HepG2 (cell line): Measurements from ENCODE around the gene PSMC3IP. TPM values are rescaled to one million over a fixed set of nuclear protein-coding genes. Genes with fewer than 3 reads are reported as not detected.
A peak's percentile ranks its signal among the peaks of the same experiment; 100 is the strongest.

Experiments used
- CHCHD3 ChIP-seq: sonication (generic); formaldehyde crosslinking; IDR thresholded peaks from 2 replicates; pipeline ENCODE4 v1.8.0; 2022; ENCODE audit warnings: mild to moderate bottlenecking, missing genetic modification reagents, moderate library complexity
- DMAP1 ChIP-seq: IDR thresholded peaks from 2 replicates; pipeline ENCODE4 v1.6.1; 2016
- FIP1L1 ChIP-seq: fragments of 200-400 bp; formaldehyde crosslinking; IDR thresholded peaks from 2 replicates; pipeline ENCODE4 v1.6.1; 2018; ENCODE audit warnings: low read depth, mild to moderate bottlenecking, low read length, moderate library complexity, borderline replicate concordance; ENCODE audit not compliant: insufficient read depth
- RBAK ChIP-seq: sonication (generic); formaldehyde crosslinking; IDR thresholded peaks from 2 replicates; pipeline ENCODE4 v1.5.1; 2020; ENCODE audit warnings: mild to moderate bottlenecking, missing genetic modification reagents
- RBM39 ChIP-seq: fragments of 200-400 bp; formaldehyde crosslinking; IDR thresholded peaks from one replicate; pipeline ENCODE4 v1.6.1; 2018; ENCODE audit warnings: antibody characterized with exemption, mild to moderate bottlenecking, low read depth, low read length; ENCODE audit not compliant: poor library complexity, severe bottlenecking
- RXRA ChIP-seq: sonication (generic); formaldehyde crosslinking; IDR thresholded peaks from 2 replicates; pipeline ENCODE4 v1.5.1; 2020; ENCODE audit warnings: missing genetic modification reagents
- SMYD3 ChIP-seq: sonication (generic); formaldehyde crosslinking; IDR thresholded peaks from 2 replicates; pipeline ENCODE4 v1.8.1; 2023; ENCODE audit warnings: mild to moderate bottlenecking, missing genetic modification reagents
- ZBTB20 ChIP-seq: sonication (generic); formaldehyde crosslinking; IDR thresholded peaks from 2 replicates; pipeline ENCODE4 v1.8.1; 2023; ENCODE audit warnings: missing genetic modification reagents, low read depth, mild to moderate bottlenecking, borderline replicate concordance
- ZFP36 ChIP-seq: fragments of 150-350 bp; IDR thresholded peaks from 2 replicates; pipeline ENCODE4 v1.6.1; 2018; ENCODE audit warnings: borderline replicate concordance, low read length, low read depth; ENCODE audit not compliant: partially characterized antibody
- ZKSCAN1 ChIP-seq: fragments of 150-350 bp; IDR thresholded peaks from 2 replicates; pipeline ENCODE4 v1.6.1; 2014; ENCODE audit warnings: low read length
- ZNF326 ChIP-seq: sonication (generic); formaldehyde crosslinking; IDR thresholded peaks from 2 replicates; pipeline ENCODE4 v1.4.0; 2020; ENCODE audit warnings: missing genetic modification reagents, borderline replicate concordance
- ZNF343 ChIP-seq: sonication (generic); formaldehyde crosslinking; IDR thresholded peaks from 2 replicates; pipeline ENCODE4 v1.4.0; 2020; ENCODE audit warnings: mild to moderate bottlenecking, missing genetic modification reagents
- ZNF383 ChIP-seq: sonication (generic); formaldehyde crosslinking; IDR thresholded peaks from 2 replicates; pipeline ENCODE4 v1.4.0; 2020; ENCODE audit warnings: missing genetic modification reagents, mild to moderate bottlenecking, borderline replicate concordance
- ZNF607 ChIP-seq: sonication (generic); formaldehyde crosslinking; IDR thresholded peaks from 2 replicates; pipeline ENCODE4 v1.5.1; 2020; ENCODE audit warnings: missing genetic modification reagents, mild to moderate bottlenecking, borderline replicate concordance
- ZSCAN25 ChIP-seq: sonication (generic); formaldehyde crosslinking; IDR thresholded peaks from 2 replicates; pipeline ENCODE4 v1.8.0; 2022; ENCODE audit warnings: mild to moderate bottlenecking, missing genetic modification reagents
- polyA plus RNA-seq, 8 experiments: library from polyadenylated mRNA; depleted of rRNA in 3 of 8; stranded (reverse) in 7 of 8; unstranded in 1 of 8; fragments of >200 nt; fragmentation: Illumina TruSeq in 4 of 8; extraction: Trizol in 4 of 8; gene quantifications; 2 replicates each; pipeline versions ENCODE4 v1.2.1 to v1.2.3, GENCODE V29; 2011 to 2016; ENCODE audit warnings: low read depth in 4 of 8, missing spikeins in 1 of 8, mixed read lengths in 1 of 8; ENCODE audit not compliant: insufficient read depth in 1 of 8
- total RNA-seq, 5 experiments: library from RNA; depleted of rRNA; stranded (reverse); fragments of >200 nt; fragmentation: Illumina TruSeq; extraction: Trizol; gene quantifications; 2 replicates each; pipeline ENCODE4 v1.2.3, GENCODE V29; 2016; ENCODE audit warnings: low read depth in 1 of 5
- TF ChIP-seq, protein P1 (sequence below): sonication (generic); formaldehyde crosslinking; IDR thresholded peaks from 2 replicates; pipeline ENCODE4 v1.4.0; 2020; ENCODE audit warnings: missing genetic modification reagents
- TF ChIP-seq, protein P2 (sequence below): sonication (generic); formaldehyde crosslinking; IDR thresholded peaks from 2 replicates; pipeline ENCODE4 v1.5.0; 2020; ENCODE audit warnings: missing genetic modification reagents
- TF ChIP-seq, protein P3 (sequence below): sonication (generic); formaldehyde crosslinking; IDR thresholded peaks from 2 replicates; pipeline ENCODE4 v1.8.0; 2023; ENCODE audit warnings: mild to moderate bottlenecking, missing genetic modification reagents
- TF ChIP-seq, protein P4 (sequence below): sonication (generic); formaldehyde crosslinking; IDR thresholded peaks from 2 replicates; pipeline ENCODE4 v1.4.0; 2020; ENCODE audit warnings: missing genetic modification reagents
- TF ChIP-seq, protein P5 (sequence below): sonication (generic); formaldehyde crosslinking; IDR thresholded peaks from 2 replicates; pipeline ENCODE4 v1.8.0; 2022; ENCODE audit warnings: mild to moderate bottlenecking, missing genetic modification reagents, moderate library complexity
- TF ChIP-seq, protein P6 (sequence below), 2 experiments: sonication (generic) in 1 of 2; formaldehyde crosslinking in 1 of 2; IDR thresholded peaks; 2 replicates each; pipeline versions ENCODE4 v1.4.0 to v1.6.1; 2018 to 2020; ENCODE audit warnings: missing genetic modification reagents in 2 of 2, borderline replicate concordance in 1 of 2, low read depth in 1 of 2, mild to moderate bottlenecking in 1 of 2, missing biosample characterization in 1 of 2

Gene PSMC3IP
- total and polyA plus RNA-seq, 2 of the 13 experiments (the other 11 are each of a cell fraction or from before 2014, with no cell fraction given): 6.5 to 22.4 TPM

DNA sequence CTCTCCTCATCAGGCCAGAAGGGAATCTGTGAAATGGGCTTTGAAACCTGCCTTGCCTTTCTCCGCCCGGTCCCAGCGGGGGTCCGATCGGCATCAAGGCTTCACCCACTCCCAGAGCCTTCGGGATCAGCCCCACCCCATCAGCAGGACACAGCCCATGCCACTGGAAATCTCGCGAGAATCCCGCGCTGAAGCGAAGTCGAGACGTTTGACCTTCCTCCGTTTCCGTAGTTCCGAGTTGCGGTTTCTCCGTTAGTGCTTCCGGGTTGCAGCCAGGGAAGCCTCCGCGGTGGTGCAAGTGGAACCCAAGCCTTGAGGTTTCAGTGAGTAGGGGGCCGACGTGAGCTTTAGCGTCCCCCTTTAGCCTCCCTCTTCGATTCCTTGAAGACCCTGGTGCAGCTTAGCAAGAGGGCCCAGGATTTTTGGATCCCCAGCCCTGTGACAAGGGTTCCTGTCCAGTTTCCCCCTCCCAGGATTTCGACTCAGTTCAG lies 15.6 kb downstream of the PSMC3IP start, which contains the start of gene COASY (continued):
- TF ChIP-seq, protein P1, sequence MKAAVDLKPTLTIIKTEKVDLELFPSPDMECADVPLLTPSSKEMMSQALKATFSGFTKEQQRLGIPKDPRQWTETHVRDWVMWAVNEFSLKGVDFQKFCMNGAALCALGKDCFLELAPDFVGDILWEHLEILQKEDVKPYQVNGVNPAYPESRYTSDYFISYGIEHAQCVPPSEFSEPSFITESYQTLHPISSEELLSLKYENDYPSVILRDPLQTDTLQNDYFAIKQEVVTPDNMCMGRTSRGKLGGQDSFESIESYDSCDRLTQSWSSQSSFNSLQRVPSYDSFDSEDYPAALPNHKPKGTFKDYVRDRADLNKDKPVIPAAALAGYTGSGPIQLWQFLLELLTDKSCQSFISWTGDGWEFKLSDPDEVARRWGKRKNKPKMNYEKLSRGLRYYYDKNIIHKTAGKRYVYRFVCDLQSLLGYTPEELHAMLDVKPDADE (CRISPR knock-in tag): 0 out of 2 replicates have a peak, but pooled peaks have one; percentile 39
- TF ChIP-seq, protein P2, sequence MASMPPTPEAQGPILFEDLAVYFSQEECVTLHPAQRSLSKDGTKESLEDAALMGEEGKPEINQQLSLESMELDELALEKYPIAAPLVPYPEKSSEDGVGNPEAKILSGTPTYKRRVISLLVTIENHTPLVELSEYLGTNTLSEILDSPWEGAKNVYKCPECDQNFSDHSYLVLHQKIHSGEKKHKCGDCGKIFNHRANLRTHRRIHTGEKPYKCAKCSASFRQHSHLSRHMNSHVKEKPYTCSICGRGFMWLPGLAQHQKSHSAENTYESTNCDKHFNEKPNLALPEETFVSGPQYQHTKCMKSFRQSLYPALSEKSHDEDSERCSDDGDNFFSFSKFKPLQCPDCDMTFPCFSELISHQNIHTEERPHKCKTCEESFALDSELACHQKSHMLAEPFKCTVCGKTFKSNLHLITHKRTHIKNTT (CRISPR knock-in tag): no peak
- TF ChIP-seq ZNF343 (CRISPR knock-in tag) (no peak), ZSCAN25 (no peak; the same call in none of the 2 replicates), ZKSCAN1 (no peak), ZFP36 (no peak), RBAK (CRISPR knock-in tag) (no peak; the same call in 1 of the 2 replicates), ZNF383 (CRISPR knock-in tag) (peak; percentile 12; the same call in 1 of the 2 replicates), ZNF607 (peak; percentile 82; the same call in 1 of the 2 replicates), CHCHD3 (CRISPR knock-in tag) (no peak), DMAP1 (peak; percentile 78), SMYD3 (CRISPR knock-in tag) (peak; percentile 81; the same call in 1 of the 2 replicates), RBM39 (no peak), FIP1L1 (peak; percentile 50; the same call in 1 of the 2 replicates), RXRA (CRISPR knock-in tag) (peak; percentile 76), ZNF326 (CRISPR knock-in tag) (no peak), ZBTB20 (no peak)
- TF ChIP-seq, protein P3, sequence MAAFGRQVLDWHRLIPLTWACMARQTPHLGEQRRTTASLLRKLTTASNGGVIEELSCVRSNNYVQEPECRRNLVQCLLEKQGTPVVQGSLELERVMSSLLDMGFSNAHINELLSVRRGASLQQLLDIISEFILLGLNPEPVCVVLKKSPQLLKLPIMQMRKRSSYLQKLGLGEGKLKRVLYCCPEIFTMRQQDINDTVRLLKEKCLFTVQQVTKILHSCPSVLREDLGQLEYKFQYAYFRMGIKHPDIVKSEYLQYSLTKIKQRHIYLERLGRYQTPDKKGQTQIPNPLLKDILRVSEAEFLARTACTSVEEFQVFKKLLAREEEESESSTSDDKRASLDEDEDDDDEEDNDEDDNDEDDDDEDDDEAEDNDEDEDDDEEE: peak; percentile 48; the same call in 1 of the 2 replicates
- TF ChIP-seq, protein P4, sequence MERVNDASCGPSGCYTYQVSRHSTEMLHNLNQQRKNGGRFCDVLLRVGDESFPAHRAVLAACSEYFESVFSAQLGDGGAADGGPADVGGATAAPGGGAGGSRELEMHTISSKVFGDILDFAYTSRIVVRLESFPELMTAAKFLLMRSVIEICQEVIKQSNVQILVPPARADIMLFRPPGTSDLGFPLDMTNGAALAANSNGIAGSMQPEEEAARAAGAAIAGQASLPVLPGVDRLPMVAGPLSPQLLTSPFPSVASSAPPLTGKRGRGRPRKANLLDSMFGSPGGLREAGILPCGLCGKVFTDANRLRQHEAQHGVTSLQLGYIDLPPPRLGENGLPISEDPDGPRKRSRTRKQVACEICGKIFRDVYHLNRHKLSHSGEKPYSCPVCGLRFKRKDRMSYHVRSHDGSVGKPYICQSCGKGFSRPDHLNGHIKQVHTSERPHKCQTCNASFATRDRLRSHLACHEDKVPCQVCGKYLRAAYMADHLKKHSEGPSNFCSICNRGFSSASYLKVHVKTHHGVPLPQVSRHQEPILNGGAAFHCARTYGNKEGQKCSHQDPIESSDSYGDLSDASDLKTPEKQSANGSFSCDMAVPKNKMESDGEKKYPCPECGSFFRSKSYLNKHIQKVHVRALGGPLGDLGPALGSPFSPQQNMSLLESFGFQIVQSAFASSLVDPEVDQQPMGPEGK (CRISPR knock-in tag): peak; percentile 80
- TF ChIP-seq, protein P5, sequence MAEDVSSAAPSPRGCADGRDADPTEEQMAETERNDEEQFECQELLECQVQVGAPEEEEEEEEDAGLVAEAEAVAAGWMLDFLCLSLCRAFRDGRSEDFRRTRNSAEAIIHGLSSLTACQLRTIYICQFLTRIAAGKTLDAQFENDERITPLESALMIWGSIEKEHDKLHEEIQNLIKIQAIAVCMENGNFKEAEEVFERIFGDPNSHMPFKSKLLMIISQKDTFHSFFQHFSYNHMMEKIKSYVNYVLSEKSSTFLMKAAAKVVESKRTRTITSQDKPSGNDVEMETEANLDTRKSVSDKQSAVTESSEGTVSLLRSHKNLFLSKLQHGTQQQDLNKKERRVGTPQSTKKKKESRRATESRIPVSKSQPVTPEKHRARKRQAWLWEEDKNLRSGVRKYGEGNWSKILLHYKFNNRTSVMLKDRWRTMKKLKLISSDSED (CRISPR knock-in tag): no peak
- TF ChIP-seq, protein P6, sequence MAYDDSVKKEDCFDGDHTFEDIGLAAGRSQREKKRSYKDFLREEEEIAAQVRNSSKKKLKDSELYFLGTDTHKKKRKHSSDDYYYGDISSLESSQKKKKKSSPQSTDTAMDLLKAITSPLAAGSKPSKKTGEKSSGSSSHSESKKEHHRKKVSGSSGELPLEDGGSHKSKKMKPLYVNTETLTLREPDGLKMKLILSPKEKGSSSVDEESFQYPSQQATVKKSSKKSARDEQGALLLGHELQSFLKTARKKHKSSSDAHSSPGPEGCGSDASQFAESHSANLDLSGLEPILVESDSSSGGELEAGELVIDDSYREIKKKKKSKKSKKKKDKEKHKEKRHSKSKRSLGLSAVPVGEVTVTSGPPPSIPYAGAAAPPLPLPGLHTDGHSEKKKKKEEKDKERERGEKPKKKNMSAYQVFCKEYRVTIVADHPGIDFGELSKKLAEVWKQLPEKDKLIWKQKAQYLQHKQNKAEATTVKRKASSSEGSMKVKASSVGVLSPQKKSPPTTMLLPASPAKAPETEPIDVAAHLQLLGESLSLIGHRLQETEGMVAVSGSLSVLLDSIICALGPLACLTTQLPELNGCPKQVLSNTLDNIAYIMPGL (CRISPR knock-in tag; IDR thresholded peaks at IDR 0.05; ENCODE audit: borderline replicate concordance in 1 of 2, low read depth in 1 of 2): peak; percentile 82 to 85; a peak in 2 of 4 replicates
